ENCODE results near the gene SPAG6. TPM values are rescaled to one million over a fixed set of nuclear protein-coding genes. Genes with fewer than 3 reads are reported as not detected.

SPAG6 gene
- total and polyA plus RNA-seq, 9 of the 15 experiments (the other 6 are each of a cell fraction or from before 2014, with no cell fraction given) = 3.5 to 23.1 (median 11.8) TPM

- Histone ChIP-seq H4K20me1 (replicated peaks; ENCODE audit: control insufficient read depth, insufficient read depth, low read length) (no peaks in the 10 kb centered on the region), H3K4me2 (ENCODE audit: insufficient read depth, low read length) (no peak overlapping the region; the same call in 1 of the 2 replicates), H3K27me3 (ENCODE audit: control insufficient read depth in 2 of 2, insufficient read depth in 2 of 2, low read length in 2 of 2) (no peaks in the 10 kb centered on the region), H3K4me3 (no peak overlapping the region), H2AFZ (ENCODE audit: low read depth, low read length) (peak overlapping the region; percentile 71), H3K9me3 (replicated peaks; ENCODE audit: control insufficient read depth, insufficient read depth, low read depth, low read length) (no peaks in the 10 kb centered on the region), H3K9ac (ENCODE audit: insufficient read depth in 1 of 2, low read depth in 2 of 2, low read length in 2 of 2) (no peak overlapping the region), H3K9me1 (ENCODE audit: control insufficient read depth, insufficient read depth, low read length) (no peaks in the 10 kb centered on the region), H3K79me2 (ENCODE audit: control insufficient read depth, insufficient read depth, low read length) (no peaks in the 10 kb centered on the region), H3K36me3 (ENCODE audit: control insufficient read depth, insufficient read depth, low read length) (no peaks in the 10 kb centered on the region), H3K4me1 (replicated peaks in 1 of 2; ENCODE audit: control insufficient read depth in 2 of 2, insufficient read depth in 2 of 2, low read length in 2 of 2) (peaks cover 0 to 9% of the 10 kb centered on the region in 2 experiments; a peak in 2 of 5 replicates), H3K27ac (ENCODE audit: extremely low read depth, low read depth, low read length) (no peak overlapping the region; the same call in 2 of the 3 replicates)
- DNase-seq (ENCODE audit: extremely low read depth in 1 of 4, low spot score in 3 of 4) (no peak), FAIRE-seq (no peak), ATAC-seq (peak; percentile 51)
- 75% methylated on average over 4 of the region's 4 CpGs for WGBS (ENCODE audit: insufficient coverage, low coverage, missing lambda C conversion rate)
- BruUV-seq (replicated peaks) = no TSS peak
- CTCF ChIA-PET (ENCODE audit: low intra/inter-chr PET ratio) = no interaction called here
- intact Hi-C loops (cut with micrococcal nuclease) (no loop called here), in situ Hi-C loops (cut with MboI) (no loop called here)
- POLR2A ChIA-PET = interaction anchor here (0.8 to 1.8 kb wide), 5 partner anchors 13 to 34 kb away, joined by 3 to 6 read pairs (median 3); no protein-coding TSS in a partner anchor
- TF ChIP-seq NR1H2 (CRISPR knock-in tag; IDR thresholded peaks at IDR 0.05) = 0 out of 2 replicates have a peak, but pooled peaks have one; percentile 56
- no peak for TF ChIP-seq HDAC1 (IDR thresholded peaks at IDR 0.05)
- TF ChIP-seq RBM25 (IDR thresholded peaks at IDR 0.05; ENCODE audit: low read depth, low read length, severe bottlenecking) = peak; percentile 12
- TF ChIP-seq DPF2 (IDR thresholded peaks at IDR 0.05) = peak; percentile 56; the same call in 1 of the 2 replicates
- TF ChIP-seq ZNF707 (CRISPR knock-in tag; conservative IDR thresholded peaks at IDR 0.05) = no peak
- no peak for TF ChIP-seq ZSCAN29 (IDR thresholded peaks at IDR 0.05)
- TF ChIP-seq FIP1L1 (IDR thresholded peaks at IDR 0.05; ENCODE audit: low read depth, low read length, poor library complexity, severe bottlenecking) = no peak
- no peak for TF ChIP-seq MITF (IDR thresholded peaks at IDR 0.05)
- TF ChIP-seq RBM22 (IDR thresholded peaks at IDR 0.05; ENCODE audit: low read depth, low read length, poor library complexity, severe bottlenecking) = no peak
- no peak for TF ChIP-seq NRF1 (conservative IDR thresholded peaks at IDR 0.05 in 1 of 2, IDR thresholded peaks at IDR 0.05 in 1 of 2)
- TF ChIP-seq NCOA4 (IDR thresholded peaks at IDR 0.05; ENCODE audit: partially characterized antibody) = no peak
- peak; percentile 97 for TF ChIP-seq NFIC (IDR thresholded peaks at IDR 0.05)
- no peak for TF ChIP-seq DACH1 (IDR thresholded peaks at IDR 0.05; ENCODE audit: partially characterized antibody)
- no peak for TF ChIP-seq MLLT1 (IDR thresholded peaks at IDR 0.05)
- no peak for TF ChIP-seq ZNF76 (CRISPR knock-in tag; IDR thresholded peaks at IDR 0.05; ENCODE audit: borderline replicate concordance)
- no peak for TF ChIP-seq AFF1 (IDR thresholded peaks at IDR 0.05; ENCODE audit: low read depth in 1 of 2, partially characterized antibody in 2 of 2)
- TF ChIP-seq POLR3G (IDR thresholded peaks at IDR 0.05; ENCODE audit: extremely low read depth, insufficient read length, insufficient replicate concordance) = no peak
Observed at GRCh38 chr10:22356324-22356873, 11.1 kb downstream of the SPAG6 start.
